OCI-LY1 (cell line): ENCODE data around the gene METTL25B.

Experiments
- H2AFZ ChIP-seq: fragments of 200-600 bp; sonication (generic), shearing (Covaris generic); 2 replicates; pipeline ENCODE4 v1.6.0; 2014; ENCODE audit warnings: antibody characterized with exemption, mild to moderate bottlenecking, low read length
- H3F3A ChIP-seq: fragments of 200-600 bp; sonication (generic), shearing (Covaris generic); 2 replicates; pipeline ENCODE4 v1.6.0; 2014; ENCODE audit warnings: mild to moderate bottlenecking, antibody characterized with exemption, low read length, moderate library complexity; ENCODE audit not compliant: insufficient read depth
- H3K27ac ChIP-seq: fragments of 200-600 bp; sonication (generic); 2 replicates; pipeline ENCODE4 v1.5.1; 2014; ENCODE audit warnings: low read length, mixed run types, mild to moderate bottlenecking, low read depth; ENCODE audit not compliant: poor library complexity, severe bottlenecking
- H3K27me3 ChIP-seq: fragments of 200-600 bp; sonication (generic); 2 replicates; pipeline ENCODE4 v1.6.0; 2014; ENCODE audit warnings: antibody characterized with exemption, mild to moderate bottlenecking, low read length, moderate library complexity; ENCODE audit not compliant: insufficient read depth
- H3K36me3 ChIP-seq: fragments of 200-600 bp; sonication (generic); 2 replicates; pipeline ENCODE4 v1.6.1; 2014; ENCODE audit warnings: mild to moderate bottlenecking, antibody characterized with exemption, low read length, moderate library complexity, mixed read lengths; ENCODE audit not compliant: insufficient read depth
- H3K4me1 ChIP-seq: fragments of 200-600 bp; sonication (generic); 2 replicates; pipeline ENCODE4 v1.5.1; 2014; ENCODE audit warnings: mild to moderate bottlenecking, low read length, moderate library complexity; ENCODE audit not compliant: insufficient read depth, severe bottlenecking
- H3K4me2 ChIP-seq: fragments of 200-600 bp; sonication (generic), shearing (Covaris generic); 2 replicates; pipeline ENCODE4 v1.6.1; 2014; ENCODE audit warnings: low read length
- H3K4me3 ChIP-seq: fragments of 200-600 bp; sonication (generic); 2 replicates; pipeline ENCODE4 v1.5.1; 2014; ENCODE audit warnings: low read length, low read depth, mild to moderate bottlenecking, mixed read lengths; ENCODE audit not compliant: poor library complexity, severe bottlenecking
- H3K79me2 ChIP-seq: fragments of 200-600 bp; shearing (Covaris generic); 2 replicates; pipeline ENCODE4 v1.6.1; 2016; ENCODE audit warnings: mixed run types, low read length, mixed read lengths; ENCODE audit not compliant: insufficient read depth
- H3K9ac ChIP-seq: fragments of 200-600 bp; sonication (generic), shearing (Covaris generic); 2 replicates; pipeline ENCODE4 v1.6.1; 2014; ENCODE audit warnings: mild to moderate bottlenecking, low read length, mixed read lengths
- H3K9me2 ChIP-seq: fragments of 200-600 bp; sonication (generic), shearing (Covaris generic); 2 replicates; pipeline ENCODE4 v1.6.1; 2014; ENCODE audit warnings: low read depth, mild to moderate bottlenecking, low read length, mixed read lengths
- H3K9me3 ChIP-seq: fragments of 200-600 bp; shearing (Covaris generic); 2 replicates; pipeline ENCODE4 v1.6.1; 2014; ENCODE audit warnings: low read length, mixed read lengths
- H4K20me1 ChIP-seq: fragments of 200-600 bp; sonication (generic), shearing (Covaris generic); 2 replicates; pipeline ENCODE4 v1.6.0; 2016; ENCODE audit warnings: mild to moderate bottlenecking, low read length; ENCODE audit not compliant: insufficient read depth
- EZH2 ChIP-seq: fragments of 200-600 bp; sonication (generic), shearing (Covaris generic); IDR thresholded peaks from 2 replicates; pipeline ENCODE4 v1.8.0; 2017; ENCODE audit warnings: borderline replicate concordance, mixed run types, mild to moderate bottlenecking, antibody characterized with exemption, low read length, moderate library complexity, mixed read lengths
- TF ChIP-seq, protein P1 (sequence below): fragments of 200-600 bp; sonication (generic), shearing (Covaris generic); IDR thresholded peaks from 2 replicates; pipeline ENCODE4 v1.5.1; 2017; ENCODE audit warnings: mild to moderate bottlenecking, antibody characterized with exemption, low read length, moderate library complexity, mixed read lengths

The METTL25B gene

DNA sequence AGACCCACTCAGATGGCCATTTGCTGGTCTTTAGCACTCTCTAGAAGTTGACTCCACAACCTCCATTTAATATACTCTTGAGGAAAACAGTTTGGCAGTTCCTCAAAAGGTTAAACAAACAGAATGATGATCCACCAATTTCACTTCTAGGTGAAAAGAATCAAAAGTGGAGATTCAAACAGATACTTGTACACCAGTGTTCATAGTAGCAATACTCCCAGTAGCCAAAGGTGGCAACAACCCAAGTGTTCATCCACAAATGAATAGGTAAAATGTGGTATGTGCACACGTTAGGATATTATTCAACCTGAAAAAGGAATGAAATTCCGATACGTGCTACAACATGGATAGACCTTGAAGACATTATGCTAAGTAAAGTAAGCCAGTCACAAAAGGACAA is 45.3 kb downstream of the METTL25B start:
- Histone ChIP-seq H3K27me3 (no peaks in the 10 kb centered on the region), H3F3A (no peaks in the 10 kb centered on the region), H3K4me3 (no peak overlapping the region), H3K9ac (no peak overlapping the region), H3K4me2 (no peak overlapping the region), H3K36me3 (peaks cover 39% of the 10 kb centered on the region), H3K9me3 (no peaks in the 10 kb centered on the region), H3K79me2 (peaks cover 86% of the 10 kb centered on the region), H2AFZ (no peak overlapping the region), H4K20me1 (no peaks in the 10 kb centered on the region), H3K4me1 (peaks cover 34% of the 10 kb centered on the region), H3K27ac (no peak overlapping the region), H3K9me2 (no peaks in the 10 kb centered on the region)
- TF ChIP-seq EZH2: no peak
- TF ChIP-seq, protein P1, sequence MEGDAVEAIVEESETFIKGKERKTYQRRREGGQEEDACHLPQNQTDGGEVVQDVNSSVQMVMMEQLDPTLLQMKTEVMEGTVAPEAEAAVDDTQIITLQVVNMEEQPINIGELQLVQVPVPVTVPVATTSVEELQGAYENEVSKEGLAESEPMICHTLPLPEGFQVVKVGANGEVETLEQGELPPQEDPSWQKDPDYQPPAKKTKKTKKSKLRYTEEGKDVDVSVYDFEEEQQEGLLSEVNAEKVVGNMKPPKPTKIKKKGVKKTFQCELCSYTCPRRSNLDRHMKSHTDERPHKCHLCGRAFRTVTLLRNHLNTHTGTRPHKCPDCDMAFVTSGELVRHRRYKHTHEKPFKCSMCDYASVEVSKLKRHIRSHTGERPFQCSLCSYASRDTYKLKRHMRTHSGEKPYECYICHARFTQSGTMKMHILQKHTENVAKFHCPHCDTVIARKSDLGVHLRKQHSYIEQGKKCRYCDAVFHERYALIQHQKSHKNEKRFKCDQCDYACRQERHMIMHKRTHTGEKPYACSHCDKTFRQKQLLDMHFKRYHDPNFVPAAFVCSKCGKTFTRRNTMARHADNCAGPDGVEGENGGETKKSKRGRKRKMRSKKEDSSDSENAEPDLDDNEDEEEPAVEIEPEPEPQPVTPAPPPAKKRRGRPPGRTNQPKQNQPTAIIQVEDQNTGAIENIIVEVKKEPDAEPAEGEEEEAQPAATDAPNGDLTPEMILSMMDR: no peak; the same call in 1 of the 2 replicates

DNA sequence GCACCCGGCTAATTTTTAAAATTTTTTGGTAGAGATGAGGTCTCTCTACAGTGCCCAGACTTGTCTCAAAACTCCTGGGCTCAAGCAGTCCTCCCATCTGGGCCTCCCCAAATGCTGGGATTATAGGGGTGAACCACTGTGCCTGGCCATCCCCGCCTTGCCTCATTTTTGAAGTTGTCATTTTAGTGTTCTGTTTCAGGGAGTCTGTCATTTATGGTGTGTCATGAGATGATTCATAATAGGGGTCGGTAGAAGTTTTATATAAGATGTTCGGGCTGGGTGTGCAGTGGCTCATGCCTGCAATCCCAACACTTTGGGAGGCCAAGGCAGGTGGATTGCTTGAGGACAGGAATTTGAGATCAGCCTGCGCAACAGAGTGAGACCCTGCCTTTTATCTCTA is 47.5 kb downstream of the METTL25B start:
- no peak overlapping the region for H3K4me3 ChIP-seq
- H3K9ac ChIP-seq: no peak overlapping the region
- TF ChIP-seq, protein P1: no peak
- TF ChIP-seq EZH2: no peak
- H3K9me2 ChIP-seq: no peaks in the 10 kb centered on the region
- no peak overlapping the region for H3K27ac ChIP-seq
- no peaks in the 10 kb centered on the region for H4K20me1 ChIP-seq
- no peaks in the 10 kb centered on the region for H3K27me3 ChIP-seq
- peaks cover 20% of the 10 kb centered on the region for H3K4me1 ChIP-seq
- peaks cover 23% of the 10 kb centered on the region for H3K36me3 ChIP-seq
- no peak overlapping the region for H3K4me2 ChIP-seq
- peaks cover 77% of the 10 kb centered on the region for H3K79me2 ChIP-seq
- H3F3A ChIP-seq: no peaks in the 10 kb centered on the region
- no peak overlapping the region for H2AFZ ChIP-seq
- no peaks in the 10 kb centered on the region for H3K9me3 ChIP-seq

DNA sequence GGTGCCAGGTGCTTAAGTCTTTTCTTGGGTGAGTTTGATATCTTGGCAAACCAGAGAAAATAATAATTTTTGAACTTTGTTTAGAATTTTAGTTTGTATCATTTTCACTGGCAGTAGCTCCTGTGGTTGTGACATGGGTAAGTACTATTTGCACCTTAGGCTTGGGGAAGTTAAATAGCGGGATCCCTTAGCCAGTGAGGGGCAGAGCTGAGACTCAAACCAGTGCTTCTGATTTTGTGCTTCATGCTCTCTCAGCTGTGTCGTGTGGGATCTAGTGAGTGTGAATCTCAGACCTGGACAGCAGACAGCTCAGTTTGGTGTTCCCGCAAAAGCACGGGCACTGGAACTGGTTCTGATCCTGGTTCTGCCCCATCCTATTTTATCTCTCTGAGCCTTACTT is 48.7 kb downstream of the METTL25B start:
- Histone ChIP-seq H3K27ac (no peak overlapping the region), H3K9ac (peak overlapping the region; percentile 8; the same call in 1 of the 2 replicates), H2AFZ (no peak overlapping the region), H3F3A (no peaks in the 10 kb centered on the region), H3K4me3 (no peak overlapping the region), H3K9me3 (no peaks in the 10 kb centered on the region), H3K79me2 (peaks cover 76% of the 10 kb centered on the region), H3K9me2 (no peaks in the 10 kb centered on the region), H3K36me3 (peaks cover 29% of the 10 kb centered on the region), H4K20me1 (no peaks in the 10 kb centered on the region), H3K4me1 (peaks cover 20% of the 10 kb centered on the region), H3K4me2 (no peak overlapping the region), H3K27me3 (no peaks in the 10 kb centered on the region)
- no peak for TF ChIP-seq EZH2
- TF ChIP-seq, protein P1: no peak
